HG03280 (cell line): ENCODE data around the gene CPXM1.

Experiments
- ATAC-seq: cut with Tn5 transposase; IDR thresholded peaks from one replicate; pipeline ENCODE4 v1.9.1; 2021; ENCODE audit warnings: mild to moderate bottlenecking, moderate library complexity; ENCODE audit not compliant: unreplicated experiment

The CPXM1 gene

DNA sequence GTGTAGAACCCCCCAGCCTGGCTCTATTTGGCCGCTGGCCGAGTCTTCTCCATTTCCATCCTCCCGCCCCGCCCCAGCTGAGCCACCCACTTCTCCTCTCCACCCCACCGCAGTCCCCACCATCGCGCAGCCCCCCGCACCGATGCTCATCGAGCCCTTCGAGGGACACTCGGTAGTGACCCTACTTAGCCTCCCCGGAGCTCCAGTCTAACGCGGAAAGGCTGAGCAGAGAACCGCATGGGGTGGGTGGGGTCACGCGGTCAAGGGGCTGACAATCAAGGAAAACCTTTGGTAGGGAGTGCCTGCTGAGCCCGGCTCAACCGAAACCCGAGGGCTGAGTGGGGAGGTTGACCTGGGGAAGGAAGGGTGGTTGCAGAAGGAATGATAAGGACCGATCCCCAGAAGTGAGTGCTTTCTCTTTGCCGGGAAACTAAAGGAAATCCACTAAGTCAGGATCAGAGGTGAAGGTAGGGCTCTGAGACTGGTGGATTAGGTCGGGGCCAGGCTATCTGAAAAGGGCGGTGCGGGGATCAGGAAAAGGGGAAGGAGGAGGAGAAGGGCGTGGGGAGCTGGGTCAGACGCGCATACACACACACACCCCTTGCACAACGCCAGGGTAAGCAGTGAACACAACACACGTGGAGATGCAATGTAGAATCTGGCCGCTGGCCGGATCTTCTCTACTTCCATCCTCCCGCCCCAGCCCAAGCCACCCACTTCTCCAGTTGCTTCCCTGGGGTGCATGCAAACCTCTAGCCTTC is 49.8 kb downstream of the CPXM1 start:
- no peak for ATAC-seq

DNA sequence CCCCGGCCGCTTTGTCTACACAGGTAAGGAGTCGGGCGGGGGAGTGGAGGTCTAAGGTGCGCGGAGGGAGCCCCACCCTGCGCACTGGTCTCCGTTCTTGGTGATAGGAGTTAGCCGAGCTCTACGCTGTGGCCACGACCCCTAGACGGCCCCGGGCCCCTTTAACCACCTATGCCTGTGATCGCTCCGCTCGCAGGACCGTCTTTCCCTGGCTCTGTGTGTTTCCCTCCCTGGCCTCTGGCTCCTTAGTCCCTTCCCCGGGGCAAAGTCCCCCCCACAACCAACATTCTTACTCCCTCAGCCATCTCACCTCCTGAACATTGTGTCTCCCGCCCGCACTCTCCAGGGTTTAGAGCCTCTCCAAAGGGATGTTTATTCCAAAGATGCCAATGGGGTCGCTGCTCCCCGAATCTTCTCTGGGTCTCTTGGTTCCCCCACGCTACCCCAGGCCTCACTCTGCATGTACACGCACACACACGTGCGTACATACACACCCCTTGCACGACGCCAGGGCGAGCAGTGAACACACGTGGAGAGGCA is 50.4 kb downstream of the CPXM1 start:
- ATAC-seq = no peak

DNA sequence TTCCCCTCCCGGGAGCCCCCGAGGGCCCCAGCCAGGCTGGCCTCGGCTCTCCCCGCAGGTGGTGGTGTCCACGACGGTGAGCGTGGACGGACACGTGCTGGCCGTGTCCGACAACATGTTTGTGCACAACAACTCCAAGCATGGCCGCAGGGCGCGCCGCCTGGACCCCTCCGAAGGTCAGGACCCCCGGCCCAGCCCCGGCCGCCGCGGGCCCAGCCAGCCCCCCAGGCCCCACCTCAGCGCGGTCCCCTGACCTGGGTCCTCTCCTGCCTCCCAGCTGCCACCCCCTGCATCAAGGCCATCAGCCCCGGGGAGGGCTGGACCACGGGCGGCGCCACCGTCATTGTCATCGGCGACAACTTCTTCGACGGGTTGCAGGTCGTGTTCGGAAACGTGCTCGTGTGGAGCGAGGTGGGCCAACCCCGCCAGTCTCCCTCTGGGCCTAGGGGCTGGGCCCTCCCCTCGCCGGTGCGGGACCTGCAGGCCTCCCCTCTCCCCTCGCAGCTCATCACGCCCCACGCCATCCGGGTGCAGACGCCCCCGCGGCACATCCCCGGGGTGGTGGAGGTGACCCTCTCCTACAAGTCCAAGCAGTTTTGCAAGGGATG is 51.0 kb downstream of the CPXM1 start:
- no peak for ATAC-seq

DNA sequence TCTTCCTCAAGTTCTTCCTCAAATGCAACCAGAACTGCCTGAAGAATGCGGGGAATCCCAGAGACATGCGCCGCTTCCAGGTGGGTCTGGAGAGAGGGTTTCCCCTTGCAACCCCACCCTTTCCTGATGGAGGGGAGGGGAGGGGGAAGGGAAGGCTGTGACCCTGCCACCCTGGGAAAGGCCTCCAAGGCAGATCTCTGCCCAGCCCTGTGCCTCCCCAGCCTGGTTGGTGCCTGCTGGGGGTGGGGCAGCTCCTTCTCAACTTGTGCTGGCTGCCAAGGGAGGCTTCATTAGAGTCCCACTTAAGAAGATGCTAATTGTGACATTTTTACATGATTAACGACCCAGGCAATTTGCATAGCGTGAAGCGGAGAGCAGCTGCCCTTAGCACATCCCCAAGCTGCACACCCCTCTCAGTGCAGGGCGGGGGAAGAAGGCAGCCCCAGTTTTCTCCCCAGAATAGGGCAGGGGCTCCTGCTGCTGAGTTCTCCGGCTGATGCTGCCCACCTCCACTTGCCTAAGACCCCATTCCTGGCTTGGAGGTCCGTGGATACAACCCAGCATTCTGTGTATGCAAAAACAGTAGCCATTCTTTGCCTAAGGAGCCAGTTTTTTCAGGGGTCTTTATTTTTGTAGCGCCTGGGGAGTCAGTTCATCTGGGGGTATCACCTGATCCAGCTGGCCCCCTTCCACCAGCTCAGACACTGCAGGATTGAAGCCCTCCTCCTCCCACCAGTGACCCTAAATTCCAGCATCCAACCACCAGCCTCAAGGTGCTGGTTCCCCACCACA is 51.7 kb downstream of the CPXM1 start:
- no peak for ATAC-seq

DNA sequence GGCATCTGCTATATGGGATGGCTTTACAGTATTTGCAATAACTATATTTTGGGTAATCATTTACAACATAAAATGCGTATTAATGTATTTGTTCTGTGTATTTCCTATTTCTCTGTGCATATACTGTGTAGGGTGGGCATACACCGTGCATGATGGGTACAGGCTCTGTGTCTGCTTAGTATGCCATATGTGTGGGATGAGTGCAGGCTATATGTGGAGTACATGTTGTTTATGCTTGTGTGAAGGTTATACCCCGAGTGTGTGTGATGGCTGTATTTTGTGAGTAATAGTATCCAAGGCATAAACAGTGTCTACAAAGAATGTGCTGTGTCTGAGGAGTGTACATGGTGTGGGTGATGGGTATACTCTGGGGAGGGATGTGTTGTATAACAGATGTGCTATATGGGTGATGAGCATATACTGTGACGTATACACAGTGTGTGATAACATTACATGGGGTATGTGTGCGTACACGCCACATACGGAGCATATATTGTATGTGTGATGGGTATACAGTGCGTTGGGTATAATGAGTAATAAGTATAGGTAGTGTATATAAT is 52.7 kb downstream of the CPXM1 start:
- ATAC-seq = no peak

DNA sequence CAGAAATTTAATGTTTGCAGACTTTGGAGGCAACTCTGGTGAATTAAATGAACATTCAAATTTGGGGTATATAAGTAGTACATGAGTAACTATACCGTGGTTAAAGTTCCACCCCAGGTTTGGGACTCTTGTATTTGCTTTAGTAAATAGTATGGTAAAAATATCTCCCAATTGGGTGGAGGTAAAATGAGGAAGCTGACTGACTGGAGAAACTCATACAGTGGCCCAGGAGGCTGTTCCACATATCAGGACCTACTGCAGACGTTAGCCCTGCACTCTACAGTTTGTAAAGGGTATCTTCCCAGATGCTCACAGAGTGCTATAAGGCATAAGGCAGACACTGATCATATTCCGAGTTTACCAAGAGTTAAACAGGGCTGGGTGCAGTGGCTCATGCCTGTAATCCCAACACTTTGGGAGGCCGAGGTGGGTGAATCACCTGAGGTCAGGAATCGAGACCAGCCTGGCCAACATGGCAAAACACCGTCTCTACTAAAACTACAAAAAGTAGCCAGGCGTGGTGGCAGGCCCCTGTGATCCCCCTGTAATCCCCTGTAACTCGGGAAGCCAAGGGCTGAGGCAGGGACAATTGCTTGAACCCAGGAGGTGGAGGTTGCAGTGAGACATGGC is 53.7 kb downstream of the CPXM1 start:
- no peak for ATAC-seq

DNA sequence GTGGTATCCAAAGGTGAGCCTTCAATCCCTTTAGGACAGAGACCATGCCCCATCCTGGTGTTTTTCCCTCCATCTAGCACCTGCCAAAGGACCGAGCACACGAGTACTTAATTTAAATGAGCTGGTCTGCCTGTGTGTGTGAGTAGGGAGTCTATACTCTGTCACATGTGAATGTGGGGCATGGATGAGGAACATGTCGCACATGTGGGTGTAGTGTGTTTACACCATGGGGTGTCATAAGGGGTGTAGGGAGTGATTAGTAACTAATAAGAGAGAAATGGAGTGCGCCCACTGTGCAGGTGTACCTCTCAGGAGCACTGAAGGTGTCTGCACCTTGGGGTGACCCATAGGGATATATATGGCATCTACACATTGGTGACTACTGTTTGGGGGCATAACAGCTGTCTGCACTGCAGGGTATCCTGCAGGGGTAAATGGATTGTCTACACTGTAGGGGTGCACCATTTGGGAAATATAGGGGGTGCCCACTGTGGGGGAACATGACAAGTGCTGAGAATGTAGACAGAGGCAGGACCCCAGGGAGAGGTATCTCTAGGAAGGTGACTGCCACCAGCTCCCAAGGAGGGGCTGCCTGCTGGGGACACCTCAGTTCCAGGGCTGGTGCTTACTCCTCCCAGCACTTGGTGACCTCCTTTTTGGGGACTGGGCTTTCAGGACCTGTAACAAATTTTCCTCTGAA is 54.3 kb downstream of the CPXM1 start:
- no peak for ATAC-seq

GRCh38 chr20:2745060-2745910 is 55.1 kb downstream of the CPXM1 start:
- ATAC-seq = no peak
